GM06990 (cell line): ENCODE results near the gene DOK6.
"Not testable (repeated sequence)": the region's sequence is repeated elsewhere in the genome, so short reads cannot be mapped to it uniquely, and the experiment has no call there.

Experiments used
- DNase-seq: peaks from one replicate; pipeline ENCODE4 v3.0.0-alpha.2; 2011; ENCODE audit not compliant: insufficient read length; ENCODE audit errors: extremely low read depth
- H3K27me3 ChIP-seq: replicated peaks from 2 replicates; pipeline ENCODE4 v1.6.0; 2011; ENCODE audit warnings: low read length; ENCODE audit not compliant: control insufficient read depth, insufficient read depth
- H3K36me3 ChIP-seq: 2 replicates; pipeline ENCODE4 v1.5.1; 2011; ENCODE audit warnings: low read length; ENCODE audit not compliant: control insufficient read depth, insufficient read depth
- H3K4me3 ChIP-seq: replicated peaks from 2 replicates; pipeline ENCODE4 v1.5.1; 2011; ENCODE audit warnings: low read depth, mild to moderate bottlenecking, control low read depth, low read length
- TF ChIP-seq, protein P1 (sequence below): IDR thresholded peaks from 2 replicates; pipeline ENCODE4 v1.5.1; 2011; ENCODE audit warnings: low read length, control low read depth, mild to moderate bottlenecking, inconsistent platforms; ENCODE audit not compliant: insufficient read depth, poor library complexity, severe bottlenecking

DOK6 gene

DNA sequence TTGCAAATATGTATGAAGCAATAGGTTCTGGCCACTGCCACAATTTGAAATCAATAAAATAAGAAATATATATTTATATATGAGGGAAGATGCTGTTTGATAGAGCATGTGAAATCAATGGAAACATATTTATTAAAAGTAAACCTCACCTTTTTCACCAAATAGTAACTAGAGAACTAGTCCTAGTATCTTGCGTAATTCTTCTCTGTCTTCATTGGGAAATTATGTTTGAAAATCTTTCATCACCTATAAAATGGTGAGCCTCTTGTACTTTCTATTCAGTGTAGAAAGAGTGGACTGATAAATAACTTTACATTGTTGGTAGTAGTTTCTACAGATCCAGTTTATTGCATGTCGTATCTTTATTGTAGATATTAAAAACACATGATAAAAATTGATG, 444.0 kb downstream of the DOK6 start:
- Histone ChIP-seq H3K27me3 (no peaks in the 10 kb centered on the region), H3K36me3 (no peaks in the 10 kb centered on the region), H3K4me3 (no peak overlapping the region)
- no peak for DNase-seq
- TF ChIP-seq, protein P1, sequence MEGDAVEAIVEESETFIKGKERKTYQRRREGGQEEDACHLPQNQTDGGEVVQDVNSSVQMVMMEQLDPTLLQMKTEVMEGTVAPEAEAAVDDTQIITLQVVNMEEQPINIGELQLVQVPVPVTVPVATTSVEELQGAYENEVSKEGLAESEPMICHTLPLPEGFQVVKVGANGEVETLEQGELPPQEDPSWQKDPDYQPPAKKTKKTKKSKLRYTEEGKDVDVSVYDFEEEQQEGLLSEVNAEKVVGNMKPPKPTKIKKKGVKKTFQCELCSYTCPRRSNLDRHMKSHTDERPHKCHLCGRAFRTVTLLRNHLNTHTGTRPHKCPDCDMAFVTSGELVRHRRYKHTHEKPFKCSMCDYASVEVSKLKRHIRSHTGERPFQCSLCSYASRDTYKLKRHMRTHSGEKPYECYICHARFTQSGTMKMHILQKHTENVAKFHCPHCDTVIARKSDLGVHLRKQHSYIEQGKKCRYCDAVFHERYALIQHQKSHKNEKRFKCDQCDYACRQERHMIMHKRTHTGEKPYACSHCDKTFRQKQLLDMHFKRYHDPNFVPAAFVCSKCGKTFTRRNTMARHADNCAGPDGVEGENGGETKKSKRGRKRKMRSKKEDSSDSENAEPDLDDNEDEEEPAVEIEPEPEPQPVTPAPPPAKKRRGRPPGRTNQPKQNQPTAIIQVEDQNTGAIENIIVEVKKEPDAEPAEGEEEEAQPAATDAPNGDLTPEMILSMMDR = no peak

DNA sequence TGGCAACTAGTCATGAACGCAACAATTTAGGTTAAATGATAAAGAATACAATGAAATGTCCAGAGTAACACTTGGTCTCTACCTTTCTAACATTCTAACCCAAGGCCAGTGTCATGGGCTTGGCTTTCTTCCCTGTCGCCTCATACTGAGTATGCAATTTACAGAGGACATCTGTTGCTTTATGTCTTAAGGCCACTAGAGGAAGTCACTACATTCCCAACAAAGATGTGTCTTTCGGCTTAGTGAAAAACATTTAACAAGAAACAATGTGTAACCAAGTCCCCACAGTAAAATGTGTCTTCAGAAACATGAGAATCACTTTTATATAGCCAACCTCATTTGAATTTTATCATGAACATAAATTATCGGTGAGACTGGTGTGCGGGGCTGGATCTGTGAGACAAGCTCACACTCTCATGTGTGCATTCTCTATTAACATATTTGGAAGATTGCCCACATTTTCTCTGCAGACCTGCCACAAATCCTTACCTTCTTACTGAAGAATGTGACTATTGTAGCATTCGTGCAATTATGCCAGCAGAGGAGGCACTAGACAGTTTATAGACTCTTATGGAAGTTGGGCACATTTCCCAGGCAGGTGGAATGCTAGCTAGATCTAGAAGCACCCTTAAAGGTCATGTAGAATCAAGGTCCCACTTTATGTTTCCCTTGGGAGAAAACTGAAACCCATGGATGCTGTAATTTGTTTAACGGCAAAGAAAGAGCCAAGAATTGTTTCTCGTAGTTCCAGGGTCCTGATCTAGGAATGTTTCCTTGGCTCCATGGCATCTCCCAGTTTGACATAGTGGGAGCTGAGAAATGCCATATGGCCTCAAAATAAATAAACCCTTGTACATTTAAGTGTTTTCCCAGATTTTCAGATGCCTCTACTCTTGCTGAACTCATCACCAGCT, 445.2 kb downstream of the DOK6 start:
- TF ChIP-seq, protein P1 = peak; percentile 22
- DNase-seq = no peak

DNA sequence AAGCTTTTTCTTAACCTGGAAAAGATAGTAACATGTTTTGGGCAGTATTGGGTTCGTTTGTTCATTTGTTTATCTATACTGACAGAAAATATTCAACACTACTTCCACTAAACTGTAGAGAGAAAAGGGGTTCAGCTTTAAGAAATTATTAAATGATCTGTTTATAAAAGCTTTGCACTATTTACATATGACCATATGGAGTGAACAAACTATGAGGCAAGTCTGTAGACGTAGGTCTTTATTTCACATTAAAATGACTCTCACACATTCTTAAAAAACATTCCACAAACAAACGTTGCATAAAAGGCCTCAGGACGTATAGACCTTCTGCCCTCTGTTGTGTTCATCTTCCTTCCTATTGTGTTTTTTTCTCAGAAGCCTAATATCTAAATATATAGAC, 452.4 kb downstream of the DOK6 start:
- TF ChIP-seq, protein P1 = no peak
- no peak for DNase-seq
- H3K27me3 ChIP-seq = no peaks in the 10 kb centered on the region
- H3K4me3 ChIP-seq = no peak overlapping the region
- no peaks in the 10 kb centered on the region for H3K36me3 ChIP-seq

More for the DNA sequence above, 445.2 kb downstream of the DOK6 start:
- H3K27me3 ChIP-seq = no peaks in the 10 kb centered on the region
- no peak overlapping the region for H3K4me3 ChIP-seq
- no peaks in the 10 kb centered on the region for H3K36me3 ChIP-seq

DNA sequence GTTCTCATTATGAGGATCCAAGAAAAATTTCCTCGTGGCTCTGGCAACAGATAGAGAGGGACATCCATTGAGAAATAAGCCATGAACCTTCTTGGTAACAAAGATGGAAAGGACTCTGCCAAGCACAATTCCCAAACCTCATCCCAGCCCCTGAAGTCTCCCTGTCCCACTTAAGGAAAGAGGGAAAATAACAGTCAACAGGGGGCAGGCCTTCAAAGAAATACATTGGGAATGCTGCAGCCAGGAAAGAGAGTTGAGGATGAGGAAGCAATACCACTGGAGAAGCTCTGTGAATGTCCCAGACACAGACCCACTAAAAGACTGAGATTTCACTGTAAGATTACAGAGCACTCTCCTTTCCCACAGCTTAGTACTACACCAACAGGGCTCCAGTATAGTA, 453.8 kb downstream of the DOK6 start:
- H3K27me3 ChIP-seq = no peaks in the 10 kb centered on the region
- TF ChIP-seq, protein P1 = no peak
- DNase-seq = no peak

DNA sequence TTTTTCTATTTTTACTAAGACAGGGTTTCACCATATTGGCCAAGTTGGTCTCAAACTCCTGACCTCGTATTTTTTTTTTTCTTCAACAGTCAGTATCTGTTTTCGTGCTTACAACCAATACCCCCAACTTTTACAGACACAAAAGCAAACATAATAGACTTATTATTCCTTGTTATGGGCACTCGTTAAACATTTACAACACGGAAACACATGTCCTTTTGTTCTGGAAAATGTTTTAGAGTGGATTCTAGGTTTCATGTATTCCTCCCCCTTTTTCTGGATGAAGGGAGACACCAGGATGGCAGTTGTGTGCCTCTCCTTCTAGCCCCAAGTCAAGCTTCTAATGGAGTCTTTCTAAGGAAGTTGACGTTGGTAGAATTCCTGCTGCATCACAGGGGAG, 458.2 kb downstream of the DOK6 start:
- no peak for DNase-seq
- TF ChIP-seq, protein P1 = no peak
- Histone ChIP-seq H3K27me3 (no peaks in the 10 kb centered on the region), H3K4me3 (no peak overlapping the region), H3K36me3 (peaks cover 3% of the 10 kb centered on the region)

More for the DNA sequence above, 453.8 kb downstream of the DOK6 start:
- Histone ChIP-seq H3K4me3 (no peak overlapping the region), H3K36me3 (no peaks in the 10 kb centered on the region)

DNA sequence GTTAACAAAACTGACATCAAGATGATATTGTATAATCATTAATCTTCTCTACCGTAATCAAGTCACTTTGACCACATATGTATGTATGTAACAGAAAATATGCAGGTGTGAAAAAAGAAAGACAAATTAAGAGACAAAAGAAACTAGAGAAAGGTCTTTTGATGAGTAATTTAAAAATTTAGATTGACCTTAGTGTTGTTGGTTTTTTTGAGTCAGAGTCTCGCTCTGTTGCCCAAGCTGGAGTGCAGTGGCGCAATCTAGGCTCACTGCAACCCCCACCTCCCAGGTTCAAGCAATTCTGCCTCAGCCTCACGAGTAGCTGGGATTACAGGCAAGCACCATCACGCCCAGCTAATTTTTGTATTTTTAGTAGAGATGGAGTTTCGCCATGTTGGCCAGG, 464.1 kb downstream of the DOK6 start:
- H3K4me3 ChIP-seq, H3K36me3 ChIP-seq, H3K27me3 ChIP-seq: not testable (repeated sequence)
- peak; percentile 61 for DNase-seq
